Lower lobe of right lung (tissue), 2 donors: ENCODE measurements around the gene RGS11. TPM values are rescaled to one million over a fixed set of nuclear protein-coding genes. Genes with fewer than 3 reads are reported as not detected.
"Not testable (repeated sequence)": the region's sequence is repeated elsewhere in the genome, so short reads cannot be mapped to it uniquely, and the experiment has no call there.

Experiments used
- ATAC-seq, 2 donors: fragments of 200-7000 bp; cut with Tn5 transposase; one replicate each; pipeline ENCODE4 v1.9.1; 2020 to 2022; ENCODE audit warnings: mild to moderate bottlenecking in 2 of 2, moderate library complexity in 2 of 2
- DNase-seq: peaks from one replicate; pipeline ENCODE4 v3.0.0-alpha.2; 2020
- H3K27ac ChIP-seq: fragments of 200-600 bp; one replicate; pipeline ENCODE4 v1.8.0; 2022
- H3K27me3 ChIP-seq: fragments of 200-600 bp; one replicate; pipeline ENCODE4 v1.8.0; 2022; ENCODE audit warnings: low read depth
- H3K36me3 ChIP-seq: fragments of 200-600 bp; one replicate; pipeline ENCODE4 v1.8.0; 2022; ENCODE audit warnings: mild to moderate bottlenecking
- H3K4me1 ChIP-seq: fragments of 200-600 bp; one replicate; pipeline ENCODE4 v1.8.0; 2022
- H3K4me3 ChIP-seq: fragments of 200-600 bp; one replicate; pipeline ENCODE4 v1.8.0; 2022; ENCODE audit warnings: mild to moderate bottlenecking
- H3K9me3 ChIP-seq: fragments of 200-600 bp; one replicate; pipeline ENCODE4 v1.8.0; 2022
- CTCF ChIP-seq: fragments of 200-600 bp; IDR thresholded peaks from one replicate; pipeline ENCODE4 v1.8.0; 2022; ENCODE audit warnings: antibody characterized with exemption, mild to moderate bottlenecking
- intact Hi-C: fragments of 100-400 bp; cut with DNase I; formaldehyde crosslinking; loops from one replicate; pipeline ENCODE4 v1.11.0; 2022
- total RNA-seq: library from RNA; stranded (reverse); fragmentation: NEBNext Ultra II Directional; extraction: Animal tissue kit (Norgen Biotek cat#: 25700); gene quantifications from one replicate; pipeline ENCODE4 v1.2.1, GENCODE V29; 2021
- donor health status: DM: no; HTN: yes; CAD: no; lungs with severe emphysema.

Gene RGS11
- total RNA-seq, 1 donor from 2014 or later, result 8.2 TPM

DNA sequence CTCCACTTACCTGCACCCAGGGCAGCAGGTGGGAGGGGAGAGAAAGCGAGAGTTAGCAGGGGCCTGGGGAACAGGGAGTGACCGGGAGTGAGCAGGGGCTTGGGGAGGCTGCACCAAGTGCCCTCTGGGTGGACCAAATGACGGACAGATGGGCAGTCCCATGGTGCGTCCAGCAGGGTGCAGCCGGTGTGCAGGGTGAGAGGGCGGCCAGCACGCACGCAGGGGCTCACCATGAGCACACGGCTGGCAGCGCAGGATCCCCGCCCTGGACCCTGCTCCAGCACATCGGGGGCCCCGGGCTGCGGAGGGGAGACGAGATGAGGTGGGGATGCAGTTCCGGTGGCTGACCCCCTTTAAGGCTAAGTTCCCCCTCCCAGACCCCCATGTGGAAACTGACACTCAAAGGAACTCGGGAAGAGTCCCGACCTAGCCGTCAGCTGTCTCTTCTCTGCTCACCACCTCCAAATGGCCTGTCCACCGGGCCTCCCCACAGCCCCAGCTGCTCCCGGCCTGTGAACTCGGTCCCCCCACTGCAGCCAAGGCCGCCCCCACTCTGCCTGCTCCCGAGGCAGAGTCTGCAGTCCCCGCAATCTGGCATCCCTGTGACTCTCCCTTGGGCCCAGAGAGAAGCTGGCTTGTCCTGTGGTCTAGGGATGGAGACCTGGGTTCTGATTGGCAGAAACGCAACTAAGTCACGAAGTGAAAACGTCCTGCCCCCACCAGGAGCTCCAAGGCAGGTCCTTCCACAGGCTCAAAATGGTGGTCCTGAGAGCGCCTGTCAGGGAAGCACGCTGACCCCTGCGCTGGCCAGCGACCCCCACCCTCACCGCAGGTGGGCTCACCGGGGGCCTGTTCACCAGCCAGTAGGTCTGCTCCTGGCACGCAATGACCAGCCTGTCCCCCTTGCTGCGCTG, 2.9 kb downstream of the RGS11 start:
- ATAC-seq, result no peak
- intact Hi-C loops, result no loop called here
- peaks cover 27% of the 10 kb centered on the region for H3K27me3 ChIP-seq

DNA sequence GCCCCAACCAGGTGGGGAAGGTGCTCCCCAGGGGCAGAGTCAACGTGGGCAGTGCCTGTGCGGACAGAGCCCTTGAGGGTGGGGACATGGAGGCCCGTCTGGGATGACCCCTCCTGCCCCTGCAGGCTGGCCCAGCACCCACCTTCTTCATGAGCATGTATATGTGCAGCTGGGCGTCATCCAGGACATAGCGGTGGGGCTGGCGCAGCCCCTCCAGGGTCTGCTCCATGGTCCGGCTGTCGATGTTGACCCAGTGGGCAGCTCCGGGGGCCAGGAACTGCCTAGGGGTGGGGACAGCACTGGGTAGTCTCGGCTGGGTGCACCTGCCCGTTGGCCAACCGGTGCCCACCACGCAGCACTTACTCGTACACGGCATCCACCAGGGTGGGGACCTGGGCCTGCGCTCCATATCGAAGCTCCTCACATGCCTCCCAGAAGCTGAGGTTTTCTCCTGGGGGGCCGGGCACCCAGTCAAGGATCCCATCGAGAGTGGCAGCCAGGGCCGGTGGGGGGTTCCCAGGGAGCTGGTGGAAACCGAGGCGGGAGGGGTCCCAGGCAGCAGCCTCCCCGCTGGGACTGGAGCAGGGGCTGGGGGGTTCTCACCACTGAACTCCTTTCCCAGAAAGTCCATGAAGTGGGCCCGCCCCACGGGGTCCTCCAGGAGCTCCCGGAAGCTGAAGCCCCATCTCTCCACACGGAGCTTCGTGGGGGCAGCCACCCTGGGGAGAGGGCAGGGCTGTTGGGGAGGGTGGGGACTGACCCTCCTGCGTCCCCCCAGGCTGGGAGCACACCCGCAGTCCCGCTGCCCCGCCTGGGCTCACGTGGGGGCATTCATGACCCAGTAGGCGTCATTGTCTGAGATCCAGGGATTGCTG, 5.1 kb downstream of the RGS11 start:
- intact Hi-C loops, result no loop called here
- Histone ChIP-seq H3K4me1 (peaks cover 8% of the 10 kb centered on the region), H3K9me3 (no peaks in the 10 kb centered on the region), H3K4me3 (no peak overlapping the region), H3K36me3 (no peaks in the 10 kb centered on the region), H3K27me3 (peaks cover 22% of the 10 kb centered on the region), H3K27ac (no peak overlapping the region)
- no peak for TF ChIP-seq CTCF
- ATAC-seq, result no peak
- no peak for DNase-seq

More for the DNA sequence above, 2.9 kb downstream of the RGS11 start:
- no peak for TF ChIP-seq CTCF
- H3K4me1 ChIP-seq, result peaks cover 8% of the 10 kb centered on the region
- H3K27ac ChIP-seq, result no peak overlapping the region
- DNase-seq, result no peak
- H3K36me3 ChIP-seq, result no peaks in the 10 kb centered on the region
- H3K9me3 ChIP-seq, result no peaks in the 10 kb centered on the region
- no peak overlapping the region for H3K4me3 ChIP-seq

DNA sequence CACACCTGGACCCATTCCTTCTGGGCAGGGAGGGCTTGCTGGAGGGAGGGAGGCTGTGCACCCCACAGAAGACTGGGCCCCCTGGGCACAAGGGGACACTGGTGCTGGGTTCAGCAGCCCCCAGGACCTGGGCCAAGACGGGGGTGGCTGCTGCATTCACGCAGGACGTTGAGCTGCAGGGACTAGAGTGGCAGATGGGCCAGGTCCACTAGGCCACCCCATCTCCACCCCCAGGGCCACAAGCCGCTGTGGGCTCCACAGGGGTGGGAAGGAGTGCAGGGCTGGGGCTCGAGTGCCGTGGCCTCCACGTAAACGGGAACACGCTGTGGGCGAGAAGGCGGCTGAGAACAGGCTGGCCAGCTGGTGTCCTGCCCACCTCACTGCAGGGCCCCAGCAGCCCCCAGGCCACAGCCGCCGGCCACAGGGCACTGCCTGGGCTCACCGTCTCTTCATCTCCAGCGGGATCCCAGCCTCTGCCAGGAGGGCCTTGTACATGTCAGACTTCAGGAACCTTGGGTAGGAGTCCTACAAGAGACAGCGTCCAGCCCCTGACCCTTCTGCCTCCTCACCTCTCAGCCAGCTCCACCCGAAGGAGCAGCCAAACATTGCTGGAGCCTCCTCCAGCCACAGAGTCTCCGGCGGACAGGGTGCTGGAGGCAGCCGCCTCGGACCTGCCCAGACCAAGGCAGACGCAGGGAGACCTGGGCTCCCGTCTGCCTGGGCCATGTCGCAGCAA, 6.5 kb downstream of the RGS11 start:
- Histone ChIP-seq H3K36me3 (peaks cover 13% of the 10 kb centered on the region), H3K27ac (no peak overlapping the region), H3K4me3 (no peak overlapping the region), H3K9me3 (no peaks in the 10 kb centered on the region), H3K4me1 (no peaks in the 10 kb centered on the region), H3K27me3 (peaks cover 11% of the 10 kb centered on the region)
- no peak for TF ChIP-seq CTCF
- no peak for DNase-seq
- no peak for ATAC-seq
- intact Hi-C loops, result no loop called here

- TF ChIP-seq CTCF, result no peak
- Histone ChIP-seq H3K9me3 (no peaks in the 10 kb centered on the region), H3K27ac (no peak overlapping the region), H3K36me3 (peaks cover 21% of the 10 kb centered on the region), H3K4me3 (no peak overlapping the region), H3K4me1 (no peaks in the 10 kb centered on the region), H3K27me3 (peaks cover 2% of the 10 kb centered on the region)
- DNase-seq (no peak), ATAC-seq (no peak)
- intact Hi-C loops, result no loop called here
Observed at GRCh38 chr16:268141-269053, 7.3 kb downstream of the RGS11 start.

- H3K27me3 ChIP-seq, H3K27ac ChIP-seq, intact Hi-C loops, H3K4me3 ChIP-seq, H3K4me1 ChIP-seq, ATAC-seq, H3K9me3 ChIP-seq, DNase-seq: not testable (repeated sequence)
- H3K36me3 ChIP-seq, result peaks cover 29% of the 10 kb centered on the region
Observed at GRCh38 chr16:267562-267961, 8.2 kb downstream of the RGS11 start.
